C4-2B (cell line): ENCODE data around the gene FHOD3.

Experiments used
- ZFX ChIP-seq: fragments of 450-650 bp; IDR thresholded peaks from 2 replicates; pipeline ENCODE4 v1.6.1; 2017
- TF ChIP-seq, protein P1 (sequence below): fragments of 450-650 bp; conservative IDR thresholded peaks from 2 replicates; pipeline ENCODE4 v1.5.1; 2017; ENCODE audit warnings: mild to moderate bottlenecking

DNA sequence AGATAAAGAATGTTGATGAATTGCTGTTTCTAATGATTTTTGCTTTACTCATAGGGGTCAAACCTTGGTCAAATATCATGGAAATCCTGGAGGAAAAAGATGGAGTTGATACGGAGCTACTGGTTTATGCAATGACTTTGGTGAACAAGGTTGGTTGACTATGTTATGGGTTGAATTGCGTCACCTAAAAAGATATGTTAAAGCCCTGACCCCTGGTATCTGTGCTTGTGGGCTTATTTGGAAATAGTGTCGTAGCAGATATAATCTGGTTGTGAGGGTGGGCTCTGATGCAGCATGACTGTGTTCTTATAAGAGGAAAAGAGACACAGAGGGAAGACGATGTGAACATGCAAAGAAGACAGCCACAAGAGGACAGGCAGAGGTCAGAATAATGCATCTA is 305.1 kb downstream of the FHOD3 start:
- TF ChIP-seq, protein P1, sequence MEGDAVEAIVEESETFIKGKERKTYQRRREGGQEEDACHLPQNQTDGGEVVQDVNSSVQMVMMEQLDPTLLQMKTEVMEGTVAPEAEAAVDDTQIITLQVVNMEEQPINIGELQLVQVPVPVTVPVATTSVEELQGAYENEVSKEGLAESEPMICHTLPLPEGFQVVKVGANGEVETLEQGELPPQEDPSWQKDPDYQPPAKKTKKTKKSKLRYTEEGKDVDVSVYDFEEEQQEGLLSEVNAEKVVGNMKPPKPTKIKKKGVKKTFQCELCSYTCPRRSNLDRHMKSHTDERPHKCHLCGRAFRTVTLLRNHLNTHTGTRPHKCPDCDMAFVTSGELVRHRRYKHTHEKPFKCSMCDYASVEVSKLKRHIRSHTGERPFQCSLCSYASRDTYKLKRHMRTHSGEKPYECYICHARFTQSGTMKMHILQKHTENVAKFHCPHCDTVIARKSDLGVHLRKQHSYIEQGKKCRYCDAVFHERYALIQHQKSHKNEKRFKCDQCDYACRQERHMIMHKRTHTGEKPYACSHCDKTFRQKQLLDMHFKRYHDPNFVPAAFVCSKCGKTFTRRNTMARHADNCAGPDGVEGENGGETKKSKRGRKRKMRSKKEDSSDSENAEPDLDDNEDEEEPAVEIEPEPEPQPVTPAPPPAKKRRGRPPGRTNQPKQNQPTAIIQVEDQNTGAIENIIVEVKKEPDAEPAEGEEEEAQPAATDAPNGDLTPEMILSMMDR = no peak
- no peak for TF ChIP-seq ZFX
